ENCODE data around the gene TPPP. TPM values are rescaled to one million over a fixed set of nuclear protein-coding genes. Genes with fewer than 3 reads are reported as not detected.

Gene TPPP
- total and polyA plus RNA-seq, 2 experiments from 2014 or later: 0.48 to 1.4 TPM

DNA sequence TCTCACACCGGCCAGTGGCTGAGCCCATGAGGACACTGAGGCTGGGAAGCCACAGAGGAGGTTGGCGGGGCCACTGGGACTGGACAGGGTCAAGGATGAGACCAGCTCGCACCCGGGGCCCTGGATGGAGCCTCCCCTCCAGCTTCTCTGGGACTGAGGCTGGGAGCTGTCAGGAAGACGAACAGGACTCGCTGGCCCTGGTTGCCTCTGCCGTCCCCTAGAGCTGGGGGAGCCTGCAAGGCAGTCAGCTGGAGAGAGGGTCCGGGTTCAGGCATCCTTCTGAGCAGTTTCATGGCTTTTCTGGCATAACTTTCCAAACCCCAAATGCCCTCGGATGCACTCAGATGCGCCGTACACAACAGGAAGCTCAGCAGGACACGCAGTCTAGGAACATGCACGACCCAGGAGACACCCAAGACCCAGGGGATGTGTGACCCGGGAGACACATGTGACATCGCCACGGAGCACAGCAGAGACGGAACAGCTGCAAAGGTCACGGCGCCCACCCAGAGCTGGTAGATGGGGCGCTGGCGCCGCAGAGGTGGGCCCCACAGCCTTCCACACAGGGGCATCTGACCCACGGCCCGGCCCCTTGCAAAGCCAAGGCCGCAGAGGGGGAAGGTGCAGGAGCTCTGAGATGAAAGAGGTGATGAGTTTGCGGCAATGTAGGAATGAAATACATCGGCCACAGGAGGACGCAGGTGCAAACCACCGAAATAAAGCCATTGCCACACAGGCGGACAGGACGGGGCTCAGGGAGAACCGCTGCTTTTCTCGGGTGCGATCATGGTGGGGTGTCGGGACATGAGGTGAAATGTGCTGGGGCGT, 17.1 kb downstream of the TPPP start:
- H3K4me2 ChIP-seq: no peak overlapping the region
- no peaks in the 10 kb centered on the region for H3K4me1 ChIP-seq (ENCODE audit: insufficient read depth)
- H3K36me3 ChIP-seq (ENCODE audit: insufficient read depth): no peaks in the 10 kb centered on the region
- Mint-ChIP-seq H3K4me1 (peaks cover 6% of the 10 kb centered on the region), H3K9me3 (peaks cover 2% of the 10 kb centered on the region; the same call in 1 of the 3 replicates), H3K4me3 (no peak overlapping the region), H3K27me3 (ENCODE audit: insufficient read depth, low read depth, poor library complexity) (peaks cover 20% of the 10 kb centered on the region), H3K36me3 (ENCODE audit: low read depth) (no peaks in the 10 kb centered on the region; the same call in 2 of the 3 replicates), H3K27ac (no peak overlapping the region)
- H3F3A ChIP-seq (replicated peaks; ENCODE audit: low read depth): no peaks in the 10 kb centered on the region
- H2AFZ ChIP-seq: no peak overlapping the region
- H3K4me3 ChIP-seq: no peak overlapping the region
- ATAC-seq (no peak), DNase-seq (ENCODE audit: low spot score) (no peak)
- H3K27ac ChIP-seq (ENCODE audit: low read depth): no peak overlapping the region
- 0 out of 2 replicates have a peak, but pooled peaks cover 4% of the 10 kb centered on the region for H3K27me3 ChIP-seq (ENCODE audit: insufficient read depth)
- 0 out of 2 replicates have a peak, but pooled peaks cover 2% of the 10 kb centered on the region for H4K20me1 ChIP-seq (replicated peaks; ENCODE audit: insufficient read depth)
- no peaks in the 10 kb centered on the region for H3K9me2 ChIP-seq (ENCODE audit: insufficient read depth)
- no peaks in the 10 kb centered on the region for H3K79me2 ChIP-seq (replicated peaks; ENCODE audit: insufficient read depth)
- TF ChIP-seq, protein P1, sequence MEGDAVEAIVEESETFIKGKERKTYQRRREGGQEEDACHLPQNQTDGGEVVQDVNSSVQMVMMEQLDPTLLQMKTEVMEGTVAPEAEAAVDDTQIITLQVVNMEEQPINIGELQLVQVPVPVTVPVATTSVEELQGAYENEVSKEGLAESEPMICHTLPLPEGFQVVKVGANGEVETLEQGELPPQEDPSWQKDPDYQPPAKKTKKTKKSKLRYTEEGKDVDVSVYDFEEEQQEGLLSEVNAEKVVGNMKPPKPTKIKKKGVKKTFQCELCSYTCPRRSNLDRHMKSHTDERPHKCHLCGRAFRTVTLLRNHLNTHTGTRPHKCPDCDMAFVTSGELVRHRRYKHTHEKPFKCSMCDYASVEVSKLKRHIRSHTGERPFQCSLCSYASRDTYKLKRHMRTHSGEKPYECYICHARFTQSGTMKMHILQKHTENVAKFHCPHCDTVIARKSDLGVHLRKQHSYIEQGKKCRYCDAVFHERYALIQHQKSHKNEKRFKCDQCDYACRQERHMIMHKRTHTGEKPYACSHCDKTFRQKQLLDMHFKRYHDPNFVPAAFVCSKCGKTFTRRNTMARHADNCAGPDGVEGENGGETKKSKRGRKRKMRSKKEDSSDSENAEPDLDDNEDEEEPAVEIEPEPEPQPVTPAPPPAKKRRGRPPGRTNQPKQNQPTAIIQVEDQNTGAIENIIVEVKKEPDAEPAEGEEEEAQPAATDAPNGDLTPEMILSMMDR (conservative IDR thresholded peaks at IDR 0.05; ENCODE audit: low read depth in 2 of 2): no peak
- TF ChIP-seq, protein P2, sequence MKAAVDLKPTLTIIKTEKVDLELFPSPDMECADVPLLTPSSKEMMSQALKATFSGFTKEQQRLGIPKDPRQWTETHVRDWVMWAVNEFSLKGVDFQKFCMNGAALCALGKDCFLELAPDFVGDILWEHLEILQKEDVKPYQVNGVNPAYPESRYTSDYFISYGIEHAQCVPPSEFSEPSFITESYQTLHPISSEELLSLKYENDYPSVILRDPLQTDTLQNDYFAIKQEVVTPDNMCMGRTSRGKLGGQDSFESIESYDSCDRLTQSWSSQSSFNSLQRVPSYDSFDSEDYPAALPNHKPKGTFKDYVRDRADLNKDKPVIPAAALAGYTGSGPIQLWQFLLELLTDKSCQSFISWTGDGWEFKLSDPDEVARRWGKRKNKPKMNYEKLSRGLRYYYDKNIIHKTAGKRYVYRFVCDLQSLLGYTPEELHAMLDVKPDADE (IDR thresholded peaks at IDR 0.05): no peak
- no peak for TF ChIP-seq ZNF331 (CRISPR knock-in tag; IDR thresholded peaks at IDR 0.05; ENCODE audit: low read depth)
- TF ChIP-seq EZH2phosphoT487 (IDR thresholded peaks at IDR 0.05; ENCODE audit: unreplicated experiment): no peak
- no peak for TF ChIP-seq CREB1 (CRISPR knock-in tag; IDR thresholded peaks at IDR 0.05; ENCODE audit: low read depth)
- TF ChIP-seq JUNB (IDR thresholded peaks at IDR 0.05; ENCODE audit: unreplicated experiment): no peak
- TF ChIP-seq NANOG (IDR thresholded peaks at IDR 0.05; ENCODE audit: borderline replicate concordance): no peak
- TF ChIP-seq, protein P3, sequence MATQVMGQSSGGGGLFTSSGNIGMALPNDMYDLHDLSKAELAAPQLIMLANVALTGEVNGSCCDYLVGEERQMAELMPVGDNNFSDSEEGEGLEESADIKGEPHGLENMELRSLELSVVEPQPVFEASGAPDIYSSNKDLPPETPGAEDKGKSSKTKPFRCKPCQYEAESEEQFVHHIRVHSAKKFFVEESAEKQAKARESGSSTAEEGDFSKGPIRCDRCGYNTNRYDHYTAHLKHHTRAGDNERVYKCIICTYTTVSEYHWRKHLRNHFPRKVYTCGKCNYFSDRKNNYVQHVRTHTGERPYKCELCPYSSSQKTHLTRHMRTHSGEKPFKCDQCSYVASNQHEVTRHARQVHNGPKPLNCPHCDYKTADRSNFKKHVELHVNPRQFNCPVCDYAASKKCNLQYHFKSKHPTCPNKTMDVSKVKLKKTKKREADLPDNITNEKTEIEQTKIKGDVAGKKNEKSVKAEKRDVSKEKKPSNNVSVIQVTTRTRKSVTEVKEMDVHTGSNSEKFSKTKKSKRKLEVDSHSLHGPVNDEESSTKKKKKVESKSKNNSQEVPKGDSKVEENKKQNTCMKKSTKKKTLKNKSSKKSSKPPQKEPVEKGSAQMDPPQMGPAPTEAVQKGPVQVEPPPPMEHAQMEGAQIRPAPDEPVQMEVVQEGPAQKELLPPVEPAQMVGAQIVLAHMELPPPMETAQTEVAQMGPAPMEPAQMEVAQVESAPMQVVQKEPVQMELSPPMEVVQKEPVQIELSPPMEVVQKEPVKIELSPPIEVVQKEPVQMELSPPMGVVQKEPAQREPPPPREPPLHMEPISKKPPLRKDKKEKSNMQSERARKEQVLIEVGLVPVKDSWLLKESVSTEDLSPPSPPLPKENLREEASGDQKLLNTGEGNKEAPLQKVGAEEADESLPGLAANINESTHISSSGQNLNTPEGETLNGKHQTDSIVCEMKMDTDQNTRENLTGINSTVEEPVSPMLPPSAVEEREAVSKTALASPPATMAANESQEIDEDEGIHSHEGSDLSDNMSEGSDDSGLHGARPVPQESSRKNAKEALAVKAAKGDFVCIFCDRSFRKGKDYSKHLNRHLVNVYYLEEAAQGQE (IDR thresholded peaks at IDR 0.05; ENCODE audit: unreplicated experiment): no peak
- TF ChIP-seq STAT1 (IDR thresholded peaks at IDR 0.05; ENCODE audit: unreplicated experiment): no peak
- no peak for TF ChIP-seq ZNF114 (CRISPR knock-in tag; IDR thresholded peaks at IDR 0.05)
- TF ChIP-seq POLR2AphosphoS5 (IDR thresholded peaks at IDR 0.05; ENCODE audit: low read depth): no peak
- TF ChIP-seq EZH2 (IDR thresholded peaks at IDR 0.05; ENCODE audit: low read depth, unreplicated experiment): no peak
- TF ChIP-seq, protein P4, sequence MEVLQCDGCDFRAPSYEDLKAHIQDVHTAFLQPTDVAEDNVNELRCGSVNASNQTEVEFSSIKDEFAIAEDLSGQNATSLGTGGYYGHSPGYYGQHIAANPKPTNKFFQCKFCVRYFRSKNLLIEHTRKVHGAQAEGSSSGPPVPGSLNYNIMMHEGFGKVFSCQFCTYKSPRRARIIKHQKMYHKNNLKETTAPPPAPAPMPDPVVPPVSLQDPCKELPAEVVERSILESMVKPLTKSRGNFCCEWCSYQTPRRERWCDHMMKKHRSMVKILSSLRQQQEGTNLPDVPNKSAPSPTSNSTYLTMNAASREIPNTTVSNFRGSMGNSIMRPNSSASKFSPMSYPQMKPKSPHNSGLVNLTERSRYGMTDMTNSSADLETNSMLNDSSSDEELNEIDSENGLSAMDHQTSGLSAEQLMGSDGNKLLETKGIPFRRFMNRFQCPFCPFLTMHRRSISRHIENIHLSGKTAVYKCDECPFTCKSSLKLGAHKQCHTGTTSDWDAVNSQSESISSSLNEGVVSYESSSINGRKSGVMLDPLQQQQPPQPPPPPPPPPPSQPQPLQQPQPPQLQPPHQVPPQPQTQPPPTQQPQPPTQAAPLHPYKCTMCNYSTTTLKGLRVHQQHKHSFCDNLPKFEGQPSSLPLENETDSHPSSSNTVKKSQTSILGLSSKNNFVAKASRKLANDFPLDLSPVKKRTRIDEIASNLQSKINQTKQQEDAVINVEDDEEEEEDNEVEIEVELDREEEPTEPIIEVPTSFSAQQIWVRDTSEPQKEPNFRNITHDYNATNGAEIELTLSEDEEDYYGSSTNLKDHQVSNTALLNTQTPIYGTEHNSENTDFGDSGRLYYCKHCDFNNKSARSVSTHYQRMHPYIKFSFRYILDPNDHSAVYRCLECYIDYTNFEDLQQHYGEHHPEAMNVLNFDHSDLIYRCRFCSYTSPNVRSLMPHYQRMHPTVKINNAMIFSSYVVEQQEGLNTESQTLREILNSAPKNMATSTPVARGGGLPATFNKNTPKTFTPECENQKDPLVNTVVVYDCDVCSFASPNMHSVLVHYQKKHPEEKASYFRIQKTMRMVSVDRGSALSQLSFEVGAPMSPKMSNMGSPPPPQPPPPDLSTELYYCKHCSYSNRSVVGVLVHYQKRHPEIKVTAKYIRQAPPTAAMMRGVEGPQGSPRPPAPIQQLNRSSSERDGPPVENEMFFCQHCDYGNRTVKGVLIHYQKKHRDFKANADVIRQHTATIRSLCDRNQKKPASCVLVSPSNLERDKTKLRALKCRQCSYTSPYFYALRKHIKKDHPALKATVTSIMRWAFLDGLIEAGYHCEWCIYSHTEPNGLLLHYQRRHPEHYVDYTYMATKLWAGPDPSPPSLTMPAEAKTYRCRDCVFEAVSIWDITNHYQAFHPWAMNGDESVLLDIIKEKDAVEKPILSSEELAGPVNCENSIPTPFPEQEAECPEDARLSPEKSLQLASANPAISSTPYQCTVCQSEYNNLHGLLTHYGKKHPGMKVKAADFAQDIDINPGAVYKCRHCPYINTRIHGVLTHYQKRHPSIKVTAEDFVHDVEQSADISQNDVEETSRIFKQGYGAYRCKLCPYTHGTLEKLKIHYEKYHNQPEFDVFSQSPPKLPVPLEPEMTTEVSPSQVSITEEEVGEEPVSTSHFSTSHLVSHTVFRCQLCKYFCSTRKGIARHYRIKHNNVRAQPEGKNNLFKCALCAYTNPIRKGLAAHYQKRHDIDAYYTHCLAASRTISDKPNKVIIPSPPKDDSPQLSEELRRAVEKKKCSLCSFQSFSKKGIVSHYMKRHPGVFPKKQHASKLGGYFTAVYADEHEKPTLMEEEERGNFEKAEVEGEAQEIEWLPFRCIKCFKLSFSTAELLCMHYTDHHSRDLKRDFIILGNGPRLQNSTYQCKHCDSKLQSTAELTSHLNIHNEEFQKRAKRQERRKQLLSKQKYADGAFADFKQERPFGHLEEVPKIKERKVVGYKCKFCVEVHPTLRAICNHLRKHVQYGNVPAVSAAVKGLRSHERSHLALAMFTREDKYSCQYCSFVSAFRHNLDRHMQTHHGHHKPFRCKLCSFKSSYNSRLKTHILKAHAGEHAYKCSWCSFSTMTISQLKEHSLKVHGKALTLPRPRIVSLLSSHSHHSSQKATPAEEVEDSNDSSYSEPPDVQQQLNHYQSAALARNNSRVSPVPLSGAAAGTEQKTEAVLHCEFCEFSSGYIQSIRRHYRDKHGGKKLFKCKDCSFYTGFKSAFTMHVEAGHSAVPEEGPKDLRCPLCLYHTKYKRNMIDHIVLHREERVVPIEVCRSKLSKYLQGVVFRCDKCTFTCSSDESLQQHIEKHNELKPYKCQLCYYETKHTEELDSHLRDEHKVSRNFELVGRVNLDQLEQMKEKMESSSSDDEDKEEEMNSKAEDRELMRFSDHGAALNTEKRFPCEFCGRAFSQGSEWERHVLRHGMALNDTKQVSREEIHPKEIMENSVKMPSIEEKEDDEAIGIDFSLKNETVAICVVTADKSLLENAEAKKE (CRISPR knock-in tag; IDR thresholded peaks at IDR 0.05): no peak

Measured in GM23338 (cell line).